ENCODE data around the gene U2SURP. TPM values are rescaled to one million over a fixed set of nuclear protein-coding genes. Genes with fewer than 3 reads are reported as not detected.

U2SURP gene
- total RNA-seq, 2 experiments from 2014 or later, result 164 to 179 TPM

DNA sequence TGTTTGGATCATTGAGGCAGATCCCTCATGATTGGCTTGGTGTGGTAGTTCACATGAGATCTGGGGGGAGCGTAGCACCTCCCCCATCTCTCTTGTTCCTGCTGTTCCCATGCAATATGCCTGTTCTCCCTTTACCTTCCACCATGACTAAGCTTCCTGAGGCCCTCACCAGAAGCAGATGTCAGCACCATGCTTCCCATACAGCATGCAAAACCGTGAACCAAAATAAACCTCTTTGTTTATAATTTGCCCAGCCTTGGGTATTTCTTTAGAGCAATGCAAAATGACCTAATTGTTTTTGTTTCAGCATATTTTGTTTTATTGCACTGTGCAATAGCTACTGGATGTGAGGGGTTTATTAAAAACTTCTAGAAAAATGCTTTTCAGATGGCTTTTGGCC is 61.6 kb downstream of the U2SURP start:
- H3K9me3 Mint-ChIP-seq, result no peaks in the 10 kb centered on the region
- POLR2A ChIA-PET, result interaction anchor here (0.5 kb wide), 1 partner anchor 832 kb away, joined by 3 read pairs; no protein-coding TSS in a partner anchor

DNA sequence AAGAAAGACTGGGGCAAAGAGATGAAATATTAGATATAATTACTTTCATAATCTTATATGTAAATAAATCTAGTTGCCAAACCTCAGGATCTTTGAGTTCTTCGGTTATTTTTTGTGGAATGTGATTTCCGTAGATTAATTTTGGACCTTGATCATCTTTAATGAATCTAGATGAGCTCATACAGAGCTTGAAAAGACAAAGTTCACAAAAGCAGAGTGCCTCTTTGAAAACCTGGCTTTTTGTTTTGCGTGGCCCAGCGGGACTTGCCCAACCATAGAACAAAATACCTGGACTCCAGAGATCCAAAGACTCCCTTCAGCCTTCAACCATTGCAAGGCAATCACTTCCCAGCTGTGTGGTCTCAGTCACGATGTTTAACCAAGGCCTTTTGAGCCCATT is 63.4 kb downstream of the U2SURP start:
- DNase-seq, result no peak
- TF ChIP-seq CTCF (IDR thresholded peaks at IDR 0.05), result no peak
- Histone ChIP-seq H3K27me3 (ENCODE audit: control insufficient read depth in 1 of 2, insufficient read depth in 2 of 2, low read length in 2 of 2) (no peaks in the 10 kb centered on the region), H3K4me1 (ENCODE audit: insufficient read depth, low read length) (no peaks in the 10 kb centered on the region), H3K9me3 (ENCODE audit: control insufficient read depth in 1 of 2, insufficient read depth in 1 of 2, low read length in 2 of 2) (no peaks in the 10 kb centered on the region), H3K36me3 (ENCODE audit: insufficient read depth, low read length) (no peaks in the 10 kb centered on the region), H3K4me3 (ENCODE audit: low read length) (no peak overlapping the region), H3K27ac (ENCODE audit: low read depth in 1 of 2, low read length in 2 of 2) (no peak overlapping the region)
- Mint-ChIP-seq H3K27me3 (no peaks in the 10 kb centered on the region), H3K36me3 (ENCODE audit: low read depth) (peaks cover 21% of the 10 kb centered on the region), H3K4me1 (ENCODE audit: low read depth) (peaks cover 17% of the 10 kb centered on the region), H3K9me3 (no peaks in the 10 kb centered on the region), H3K4me3 (no peak overlapping the region), H3K27ac (no peak overlapping the region)
- no peak for ATAC-seq (ENCODE audit: poor library complexity)
- ChIA-PET CTCF (no interaction called here), POLR2A (interaction anchor here (0.5 kb wide), 1 partner anchor 12 kb away, joined by 4 read pairs; no protein-coding TSS in a partner anchor)
- intact Hi-C loops (cut with DNase I, micrococcal nuclease), result no loop called here

More for the DNA sequence above, 61.6 kb downstream of the U2SURP start:
- Histone ChIP-seq H3K4me3 (ENCODE audit: low read length) (no peak overlapping the region), H3K4me1 (ENCODE audit: insufficient read depth, low read length) (no peaks in the 10 kb centered on the region), H3K9me3 (ENCODE audit: control insufficient read depth in 1 of 2, insufficient read depth in 1 of 2, low read length in 2 of 2) (no peaks in the 10 kb centered on the region), H3K27ac (ENCODE audit: low read depth in 1 of 2, low read length in 2 of 2) (no peak overlapping the region), H3K27me3 (ENCODE audit: control insufficient read depth in 1 of 2, insufficient read depth in 2 of 2, low read length in 2 of 2) (no peaks in the 10 kb centered on the region), H3K36me3 (ENCODE audit: insufficient read depth, low read length) (peaks cover 9% of the 10 kb centered on the region)
- Mint-ChIP-seq H3K36me3 (ENCODE audit: low read depth) (peaks cover 36% of the 10 kb centered on the region), H3K4me1 (ENCODE audit: low read depth) (peaks cover 28% of the 10 kb centered on the region), H3K27ac (no peak overlapping the region), H3K4me3 (no peak overlapping the region), H3K27me3 (no peaks in the 10 kb centered on the region)
- ATAC-seq (ENCODE audit: poor library complexity) (no peak), DNase-seq (no peak)
- CTCF ChIA-PET, result no interaction called here
- TF ChIP-seq CTCF (IDR thresholded peaks at IDR 0.05), result no peak
- intact Hi-C loops (cut with DNase I, micrococcal nuclease), result no loop called here

GRCh38 chr3:143065364-143065763 is 64.0 kb downstream of the U2SURP start:
- H3K27me3 Mint-ChIP-seq, result no peaks in the 10 kb centered on the region
- no peak for DNase-seq
- CTCF ChIA-PET, result no interaction called here
- POLR2A ChIA-PET, result no interaction called here
- H3K9me3 ChIP-seq (ENCODE audit: control insufficient read depth in 1 of 2, insufficient read depth in 1 of 2, low read length in 2 of 2), result no peaks in the 10 kb centered on the region
- H3K4me1 ChIP-seq (ENCODE audit: insufficient read depth, low read length), result no peaks in the 10 kb centered on the region
- peaks cover 12% of the 10 kb centered on the region for H3K4me1 Mint-ChIP-seq (ENCODE audit: low read depth)
- H3K4me3 ChIP-seq (ENCODE audit: low read length), result no peak overlapping the region
- intact Hi-C loops (cut with DNase I, micrococcal nuclease), result no loop called here
- no peaks in the 10 kb centered on the region for H3K9me3 Mint-ChIP-seq
- H3K4me3 Mint-ChIP-seq, result no peak overlapping the region
- ATAC-seq (ENCODE audit: poor library complexity), result no peak
- no peak for TF ChIP-seq CTCF (IDR thresholded peaks at IDR 0.05)
- H3K36me3 ChIP-seq (ENCODE audit: insufficient read depth, low read length), result no peaks in the 10 kb centered on the region
- H3K27me3 ChIP-seq (ENCODE audit: control insufficient read depth in 1 of 2, insufficient read depth in 2 of 2, low read length in 2 of 2), result no peaks in the 10 kb centered on the region
- no peak overlapping the region for H3K27ac Mint-ChIP-seq
- H3K27ac ChIP-seq (ENCODE audit: low read depth in 1 of 2, low read length in 2 of 2), result no peak overlapping the region
- H3K36me3 Mint-ChIP-seq (ENCODE audit: low read depth), result peaks cover 15% of the 10 kb centered on the region
